Mesodermal cell (in vitro differentiated cells): ENCODE measurements around the gene CCNF.

Source experiments
- H3K27ac ChIP-seq: 2 replicates; pipeline ENCODE4 v1.7.0; 2013; ENCODE audit warnings: mild to moderate bottlenecking, low read depth, low read length, moderate library complexity; ENCODE audit not compliant: severe bottlenecking
- H3K36me3 ChIP-seq: 2 replicates; pipeline ENCODE4 v1.7.1; 2013; ENCODE audit warnings: mild to moderate bottlenecking, low read length, moderate library complexity; ENCODE audit not compliant: control insufficient read depth, insufficient read depth
- H3K4me1 ChIP-seq: one replicate; pipeline ENCODE4 v1.7.1; 2013; ENCODE audit warnings: mild to moderate bottlenecking, low read length; ENCODE audit not compliant: insufficient read depth, control insufficient read depth, poor library complexity, severe bottlenecking
- H3K4me3 ChIP-seq: 2 replicates; pipeline ENCODE4 v1.7.0; 2013; ENCODE audit warnings: low read length, control low read depth, mild to moderate bottlenecking; ENCODE audit not compliant: insufficient read depth, poor library complexity, severe bottlenecking; ENCODE audit errors: extremely low read depth
- H3K9me3 ChIP-seq: 2 replicates; pipeline ENCODE4 v1.7.1; 2013; ENCODE audit warnings: mild to moderate bottlenecking, low read length, moderate library complexity; ENCODE audit not compliant: control insufficient read depth
- WGBS, 2 experiments: methylation state at CpG; one replicate each; pipeline ENCODE4 v1.1.5; 2013; ENCODE audit warnings: missing lambda C conversion rate in 2 of 2; ENCODE audit not compliant: insufficient coverage in 2 of 2; 5-methylcytosine and 5-hydroxymethylcytosine counted together

CCNF gene

GRCh38 chr16:2507665-2508064, 78.4 kb downstream of the CCNF start:
- no peak overlapping the region for H3K27ac ChIP-seq
- no peaks in the 10 kb centered on the region for H3K9me3 ChIP-seq
- H3K4me1 ChIP-seq = peaks cover 7% of the 10 kb centered on the region
- no peak overlapping the region for H3K4me3 ChIP-seq
- 94 to 97% methylated on average over 11 of the region's 11 CpGs for WGBS, 2 experiments
- H3K36me3 ChIP-seq = no peaks in the 10 kb centered on the region
